SKM-1 treated with dmso at 0.1 percent for 144 hours (cell line): Measurements from ENCODE around the gene DHRSX.
"Not testable (repeated sequence)": the region's sequence is repeated elsewhere in the genome, so short reads cannot be mapped to it uniquely, and the experiment has no call there.

Experiments
- DNase-seq: peaks from one replicate; lab custom pipeline; 2025; ENCODE audit not compliant: unreplicated experiment; lab: John Stamatoyannopoulos, UW

Gene DHRSX, protein sequence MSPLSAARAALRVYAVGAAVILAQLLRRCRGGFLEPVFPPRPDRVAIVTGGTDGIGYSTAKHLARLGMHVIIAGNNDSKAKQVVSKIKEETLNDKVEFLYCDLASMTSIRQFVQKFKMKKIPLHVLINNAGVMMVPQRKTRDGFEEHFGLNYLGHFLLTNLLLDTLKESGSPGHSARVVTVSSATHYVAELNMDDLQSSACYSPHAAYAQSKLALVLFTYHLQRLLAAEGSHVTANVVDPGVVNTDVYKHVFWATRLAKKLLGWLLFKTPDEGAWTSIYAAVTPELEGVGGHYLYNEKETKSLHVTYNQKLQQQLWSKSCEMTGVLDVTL

DNA sequence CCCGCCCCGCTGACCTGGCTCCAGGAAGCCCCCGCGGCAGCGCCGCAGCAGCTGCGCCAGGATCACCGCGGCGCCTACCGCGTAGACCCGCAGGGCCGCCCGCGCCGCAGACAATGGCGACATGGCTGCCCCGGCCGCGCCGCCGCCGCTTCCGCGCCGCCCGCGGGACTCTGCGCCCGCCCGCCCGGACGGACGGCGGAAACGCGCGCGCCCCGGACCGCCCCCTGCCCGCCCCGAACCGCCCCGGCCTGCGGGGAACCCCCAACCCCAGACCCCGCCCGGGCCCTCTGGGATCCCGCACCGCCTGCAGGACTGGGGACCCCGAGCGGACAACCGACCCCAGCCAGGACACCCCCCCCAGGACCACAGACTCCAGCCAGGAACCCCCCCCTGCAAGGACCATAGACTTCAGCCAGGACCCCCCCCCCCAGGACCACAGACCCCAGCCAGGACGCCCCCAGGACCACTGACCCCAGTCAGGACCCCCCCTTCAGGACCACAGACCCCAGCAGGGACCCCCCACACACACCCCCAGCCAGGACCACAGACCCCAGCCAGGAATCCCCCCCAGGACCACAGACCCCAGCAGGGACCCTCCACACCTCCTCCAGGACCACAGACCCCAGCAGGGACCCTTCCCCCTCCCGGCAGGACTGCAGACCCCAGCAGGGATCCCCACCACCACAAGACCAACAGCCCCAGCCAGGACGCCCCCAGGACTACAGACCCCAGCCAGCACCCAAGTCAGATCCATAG is at the start of gene DHRSX, which contains the start of gene ZBED1:
Gene DHRSX, minus strand, starts transcription at position 174 of the 756 bp plus-strand sequence. Its CDS starts 51 bp downstream, at position 123.
Gene ZBED1, minus strand, starts transcription at position 174 of the 756 bp plus-strand sequence. CDS start 10,257 bp downstream, outside the sequence.
- DNase-seq = no peak

DNA sequence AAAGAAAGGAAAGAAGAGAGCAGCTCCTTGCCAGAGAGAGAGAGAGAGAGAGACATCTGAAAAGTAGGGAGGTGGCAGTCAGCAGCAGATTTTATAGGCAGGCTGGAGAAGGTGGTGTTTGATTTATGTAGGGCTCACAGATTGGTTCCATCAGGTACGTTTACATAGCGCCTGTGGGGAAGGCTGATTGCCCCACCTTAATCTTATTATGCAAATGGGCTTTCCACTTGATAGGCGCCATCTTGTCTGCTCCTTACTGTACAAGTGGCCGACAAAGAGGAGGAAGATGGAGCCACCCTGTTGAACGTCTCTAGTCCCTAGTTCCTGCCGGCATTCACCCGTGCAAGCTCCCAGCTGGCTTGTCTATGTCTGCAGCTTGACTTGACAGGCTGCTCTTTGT is 49.1 kb upstream of the DHRSX start:
- DNase-seq = no peak

DNA sequence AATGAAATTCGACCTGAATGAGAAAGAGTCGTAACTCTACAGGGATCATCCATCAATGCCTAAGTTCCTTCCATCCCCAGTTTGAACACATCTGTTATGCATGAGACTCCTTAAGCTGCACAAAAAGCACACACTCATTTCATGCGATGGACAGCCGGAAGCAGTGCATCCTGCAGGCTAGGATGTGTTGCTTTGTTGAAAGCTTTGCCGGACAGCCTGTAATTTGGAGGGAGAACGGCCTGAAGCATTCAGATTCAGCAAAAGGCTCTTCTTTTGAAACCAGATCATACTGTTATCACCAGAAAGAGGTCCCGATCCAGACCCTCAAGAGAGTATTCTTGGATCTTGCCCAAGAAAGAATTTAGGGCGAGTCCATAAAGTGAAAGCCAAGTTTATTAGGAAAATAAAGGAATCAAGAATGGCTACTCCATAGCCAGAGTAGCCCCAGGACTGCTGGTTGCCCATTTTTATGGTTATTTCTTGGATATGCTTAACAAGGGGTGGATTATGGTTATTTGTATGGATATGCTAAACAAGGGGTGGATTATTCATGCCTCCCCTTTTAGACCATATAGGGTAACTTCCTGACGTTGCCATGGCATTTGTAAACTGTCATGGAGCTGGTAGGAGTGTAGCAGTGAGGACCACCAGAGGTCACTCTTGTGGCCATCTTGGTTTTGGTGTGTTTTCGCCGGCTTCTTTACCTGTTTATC is 48.1 kb upstream of the DHRSX start:
- no peak for DNase-seq

DNA sequence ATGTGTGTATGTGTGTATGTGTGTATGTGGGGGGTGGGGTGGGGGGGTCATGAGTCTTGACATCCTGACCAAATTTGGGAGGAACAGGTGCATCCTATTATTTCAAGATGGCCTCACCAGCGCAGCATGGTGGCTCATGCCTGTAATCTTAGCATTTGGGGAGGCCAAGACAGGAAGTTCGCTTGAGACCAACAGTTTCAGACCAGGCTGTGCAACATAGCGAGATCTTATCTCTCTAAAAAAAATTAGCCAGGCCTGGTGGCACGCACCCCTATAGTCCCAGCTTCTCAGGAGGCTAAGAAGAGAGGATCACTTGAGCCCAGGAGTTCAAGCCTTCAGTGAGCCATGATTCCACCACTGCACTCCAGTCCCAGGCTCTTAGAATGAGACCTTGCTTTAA is 47.0 kb upstream of the DHRSX start:
- DNase-seq = no peak

DNA sequence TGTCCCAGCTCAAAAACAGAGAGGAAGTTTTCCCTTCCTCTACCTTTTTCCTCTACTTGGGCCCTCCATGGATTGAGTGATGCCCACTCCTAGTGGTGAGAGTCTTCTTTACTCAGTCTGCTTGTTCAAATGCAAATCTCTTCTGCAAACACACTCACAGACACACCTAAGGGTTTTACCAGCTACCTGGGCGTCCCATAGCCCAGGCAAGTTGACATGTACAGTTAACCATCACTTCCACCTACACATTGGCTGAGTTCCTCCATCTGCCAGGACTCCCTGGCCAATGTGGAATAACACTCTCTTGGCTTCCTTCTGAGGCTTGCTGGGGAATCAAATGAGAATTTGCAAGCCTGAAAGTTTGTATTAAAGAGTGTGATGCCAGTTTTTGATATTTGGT is 45.7 kb upstream of the DHRSX start:
- DNase-seq = no peak

DNA sequence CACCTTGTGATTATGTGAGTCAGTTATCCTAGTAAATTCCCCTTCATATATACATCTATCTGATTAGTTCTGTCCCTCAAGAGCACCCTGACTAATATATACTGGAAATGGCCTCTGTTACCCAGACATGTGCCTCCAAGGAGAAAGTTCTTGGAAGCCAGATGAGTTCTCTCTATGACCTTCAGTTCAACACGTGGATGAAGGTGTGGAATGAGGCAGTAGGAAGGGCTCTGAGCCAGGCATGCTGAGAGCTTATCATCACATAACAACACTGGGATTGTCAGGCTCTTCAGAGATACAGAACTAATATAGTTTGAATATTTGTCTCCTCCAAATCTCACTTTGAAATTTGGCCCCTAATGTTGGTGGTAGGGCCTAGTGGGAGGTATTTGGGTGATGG is 44.4 kb upstream of the DHRSX start:
- DNase-seq = no peak

DNA sequence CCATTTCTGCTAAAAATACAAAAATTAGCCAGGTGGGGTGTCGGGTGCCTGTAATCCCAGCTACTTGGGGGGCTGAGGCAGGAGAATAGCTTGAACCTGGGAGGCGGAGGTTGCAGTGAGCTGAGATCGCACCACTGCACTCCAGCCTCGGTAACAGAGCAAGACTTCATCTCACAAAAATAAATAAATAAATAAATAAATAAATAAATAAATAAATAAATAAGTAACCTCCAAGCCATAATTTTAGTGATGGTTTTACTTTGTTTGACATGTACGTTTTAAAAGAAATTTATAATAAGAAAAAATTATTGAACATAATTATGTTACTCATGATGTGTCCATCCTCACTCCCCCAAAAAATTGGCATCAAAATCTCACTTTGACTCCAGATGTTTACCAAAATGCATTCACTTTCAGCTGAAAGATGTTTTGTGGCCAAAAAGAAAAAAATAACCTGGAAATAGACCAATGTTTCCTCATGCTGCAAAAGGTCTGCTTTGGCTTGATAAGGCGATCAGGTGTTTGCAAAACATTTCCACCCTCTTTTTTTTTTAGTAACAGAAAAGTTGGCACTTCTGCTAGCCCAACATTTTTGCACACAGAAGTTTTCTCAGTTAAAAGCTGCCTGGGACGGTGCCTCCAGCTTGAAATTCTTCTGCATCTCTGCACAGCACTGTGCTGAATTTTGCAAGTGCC is 42.2 kb upstream of the DHRSX start:
- DNase-seq = no peak

DNA sequence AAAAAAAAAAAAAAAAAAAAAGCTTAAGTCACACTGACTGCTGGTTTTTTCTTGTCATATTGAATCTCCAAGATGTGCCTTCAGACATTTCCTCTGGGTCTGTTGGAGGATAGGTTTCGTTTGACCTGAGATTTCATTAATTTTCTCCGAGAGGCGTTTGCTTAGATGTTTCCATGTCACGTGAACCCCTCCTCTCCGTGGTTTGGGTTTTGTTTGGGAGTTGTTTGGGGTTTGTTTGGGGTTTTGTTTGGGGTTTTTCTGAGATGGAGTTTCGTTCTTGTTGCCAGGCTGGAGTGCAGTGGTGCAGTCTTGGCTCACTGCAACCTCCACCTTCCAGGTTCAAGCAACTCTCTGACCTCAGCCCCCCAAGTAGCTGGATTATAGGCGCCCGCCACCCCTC is 40.8 kb upstream of the DHRSX start:
- no peak for DNase-seq

DNA sequence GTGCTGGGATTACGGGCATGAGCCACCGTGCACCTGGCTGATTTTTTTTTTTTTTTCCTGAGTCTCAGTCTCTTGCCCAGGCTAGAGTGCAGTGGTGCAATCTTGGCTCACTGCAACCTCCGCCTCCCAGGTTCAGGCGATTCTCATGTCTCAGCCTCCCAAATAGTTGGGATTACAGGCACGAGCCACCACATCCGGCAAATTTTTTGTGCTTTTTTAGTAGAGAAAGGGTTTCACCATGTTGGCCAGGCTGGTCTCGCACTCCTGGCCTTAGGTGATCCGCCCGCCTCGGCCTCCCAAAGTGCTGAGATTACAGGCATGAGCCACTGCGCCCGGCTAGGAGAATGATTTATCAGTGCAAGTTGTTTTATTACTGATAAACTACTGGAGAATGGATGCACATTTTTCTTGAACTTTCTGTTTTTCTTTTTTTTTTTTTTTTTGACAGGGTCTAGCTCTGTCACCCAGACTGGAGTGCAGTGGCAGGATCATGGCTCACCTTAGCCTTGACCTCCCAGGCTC is 39.7 kb upstream of the DHRSX start:
- DNase-seq = no peak

DNA sequence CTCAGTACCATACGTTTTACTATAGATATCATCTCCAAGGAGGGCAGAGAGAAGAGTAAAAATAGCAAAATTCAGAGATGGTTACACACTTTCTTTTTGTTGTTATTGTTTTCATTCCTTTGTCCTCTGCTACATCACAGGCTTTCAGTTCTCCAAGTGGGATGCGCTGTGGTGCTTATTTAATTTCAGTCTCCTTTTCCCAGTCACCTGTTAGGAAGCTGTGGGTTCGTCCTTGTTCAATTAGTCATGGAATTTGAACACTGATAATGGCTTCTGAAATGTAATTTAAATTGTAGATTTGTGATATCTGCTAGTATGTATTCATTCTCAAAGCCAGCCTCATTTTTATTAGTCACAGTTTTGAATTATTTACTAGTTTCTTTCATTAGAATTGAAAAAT is 38.8 kb upstream of the DHRSX start:
- DNase-seq = no peak

DNA sequence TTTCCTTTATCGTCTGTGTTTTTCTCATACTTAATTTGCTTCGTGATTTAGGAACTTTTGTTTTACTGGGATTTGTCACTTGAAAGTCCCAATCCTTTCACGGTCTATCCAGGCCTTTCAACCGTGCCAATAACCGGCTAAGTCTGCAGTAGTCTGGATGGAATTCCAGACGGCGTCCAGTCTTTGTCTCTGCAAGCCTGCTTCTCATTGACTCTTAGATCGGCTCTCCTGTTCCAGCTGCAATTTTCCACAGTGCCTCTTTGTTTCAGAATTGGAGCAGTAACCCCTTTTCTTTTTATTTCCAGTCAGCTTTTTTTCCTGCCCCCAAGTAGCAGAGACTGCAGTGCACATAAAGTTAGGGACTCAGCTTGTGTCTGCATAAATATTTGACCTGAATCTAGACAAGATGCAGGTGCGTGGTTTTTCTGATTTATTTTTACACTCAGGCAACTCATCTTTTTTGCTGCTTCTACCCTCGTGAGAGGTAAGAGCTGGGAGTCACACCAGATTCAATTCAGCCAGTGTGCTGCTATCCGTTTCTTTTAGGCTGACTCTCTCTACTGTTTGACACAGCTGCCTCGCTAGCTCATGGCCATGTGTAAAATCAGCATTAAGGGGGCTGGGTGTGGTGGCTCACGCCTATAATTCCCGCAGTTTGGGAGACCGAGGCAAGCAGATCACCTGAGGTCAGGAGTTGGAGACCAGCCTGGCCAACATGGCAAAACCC is 37.4 kb upstream of the DHRSX start:
- no peak for DNase-seq

DNA sequence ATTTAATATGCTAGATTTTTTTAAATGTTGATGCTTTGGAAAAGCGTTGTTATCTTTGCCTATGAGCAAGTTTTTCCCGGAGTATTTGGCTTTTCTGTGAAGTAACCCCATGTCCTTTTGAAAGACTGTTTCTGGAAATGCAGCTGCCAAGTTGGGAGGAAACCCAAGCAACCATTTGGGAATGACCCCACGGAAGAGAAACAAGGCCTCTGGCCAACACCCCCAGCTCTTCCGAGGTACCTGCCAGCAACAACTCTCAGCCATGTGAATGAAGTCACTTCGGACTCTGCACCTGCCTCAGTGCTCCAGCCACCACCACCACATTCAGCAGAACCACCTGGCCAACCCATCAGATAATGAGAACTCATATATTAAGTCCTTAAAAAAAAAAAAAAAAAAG is 36.2 kb upstream of the DHRSX start:
- DNase-seq = no peak

DNA sequence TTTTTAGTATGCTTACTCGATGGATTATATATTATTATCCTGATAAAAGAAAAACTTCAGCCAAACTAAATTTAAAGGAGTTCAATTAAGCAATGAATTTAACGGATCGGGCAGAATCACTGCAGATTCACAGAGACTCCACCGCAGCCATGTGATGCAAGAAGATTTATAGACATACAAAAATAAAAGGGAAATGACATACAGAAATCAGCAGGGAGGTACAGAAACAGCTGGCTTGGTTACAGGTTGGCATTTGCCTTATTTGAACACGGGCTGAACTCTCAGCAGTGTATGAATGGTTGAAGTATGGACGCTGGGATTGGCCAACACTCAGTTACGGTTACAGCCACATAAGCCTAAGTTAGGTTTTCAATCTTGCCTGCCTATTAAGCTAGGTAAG is 35.4 kb upstream of the DHRSX start:
- no peak for DNase-seq

DNA sequence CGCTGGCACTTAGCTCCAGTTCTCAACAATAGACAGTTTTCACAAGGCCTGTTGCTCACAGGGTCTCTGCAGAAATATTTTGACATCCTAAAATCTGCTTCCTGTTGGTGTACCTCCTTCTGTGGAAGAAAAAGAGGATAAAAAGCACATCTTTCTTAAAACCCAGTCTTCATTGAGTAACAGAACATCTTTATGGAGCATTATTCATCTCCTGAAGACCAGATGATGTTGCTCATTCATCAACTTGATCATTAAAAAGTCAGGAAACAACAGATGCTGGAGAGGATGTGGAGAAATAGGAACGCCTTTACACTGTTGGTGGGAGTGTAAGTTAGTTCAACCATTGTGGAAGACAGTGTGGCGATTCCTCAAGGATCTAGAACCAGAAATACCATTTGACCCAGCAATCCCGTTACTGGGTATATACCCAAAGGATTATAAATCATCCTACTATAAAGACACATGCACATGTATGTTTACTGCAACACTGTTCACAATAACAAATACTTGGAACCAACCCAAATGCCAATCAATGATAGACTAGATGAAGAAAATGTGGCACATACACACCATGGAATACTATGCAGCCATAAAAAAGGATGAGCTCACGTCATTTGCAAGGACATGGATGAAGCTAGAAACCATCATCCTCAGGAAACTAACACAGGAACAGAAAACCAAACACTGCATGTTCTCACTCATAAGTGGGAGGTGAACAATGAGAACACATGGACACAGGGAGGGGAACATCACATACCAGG is 33.7 kb upstream of the DHRSX start:
- not testable (repeated sequence) for DNase-seq

DNA sequence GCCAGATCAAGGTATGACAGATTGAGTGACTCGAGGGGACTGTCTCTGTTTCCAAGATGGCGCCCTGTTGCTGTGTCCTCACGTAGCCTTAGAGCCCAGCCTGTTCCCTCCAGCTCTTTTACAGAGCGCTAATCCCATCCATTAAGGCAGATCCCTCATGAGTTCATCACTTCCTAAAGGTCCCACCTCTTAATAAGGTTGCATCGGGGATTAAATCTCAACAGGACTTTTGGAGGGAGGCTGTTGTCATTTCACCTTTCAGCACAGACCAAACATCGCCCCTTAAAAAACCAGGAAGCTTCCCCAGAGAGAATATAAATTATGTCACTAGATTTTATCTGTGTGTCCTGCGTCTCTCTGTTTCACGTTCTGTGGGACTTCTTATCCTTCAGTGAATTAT is 32.6 kb upstream of the DHRSX start:
- no peak for DNase-seq

DNA sequence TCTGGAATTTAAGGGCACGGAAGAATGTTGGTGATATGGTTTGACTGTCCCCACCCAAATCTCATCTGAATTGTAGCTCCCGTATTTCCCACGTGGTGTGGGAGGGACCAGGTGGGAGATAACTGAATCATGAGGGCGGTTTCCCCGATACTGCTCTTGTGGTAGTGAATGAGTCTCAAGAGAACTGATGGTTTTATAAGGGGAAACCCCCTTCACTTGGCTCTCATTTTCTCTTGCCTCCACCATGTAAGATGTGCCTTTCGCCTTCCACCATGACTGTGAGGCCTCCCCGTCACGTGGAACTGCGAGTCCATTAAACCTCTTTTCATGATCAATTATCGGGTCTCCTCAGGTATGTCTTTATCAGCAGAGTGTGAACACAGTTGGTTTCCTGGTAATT is 25.6 kb upstream of the DHRSX start:
- no peak for DNase-seq

DNA sequence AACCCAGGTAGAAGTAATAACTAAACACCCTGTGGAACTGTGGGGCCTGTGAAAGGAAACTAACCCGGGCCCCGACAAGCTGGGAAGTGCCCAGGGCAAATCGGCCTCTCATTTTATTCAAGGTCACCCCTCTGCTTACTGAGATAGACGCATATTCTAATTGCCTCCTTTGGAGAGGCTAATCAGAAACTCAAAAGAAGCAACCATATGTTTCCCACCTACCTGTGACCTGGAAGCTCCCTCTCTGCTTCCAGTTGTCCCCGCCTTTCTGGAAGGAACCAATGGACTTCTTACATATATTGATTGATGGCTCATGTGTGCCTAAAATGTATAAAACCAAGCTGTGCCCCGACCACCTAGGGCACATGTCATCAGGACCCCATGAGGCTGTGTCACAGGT is 23.1 kb upstream of the DHRSX start:
- DNase-seq = no peak

DNA sequence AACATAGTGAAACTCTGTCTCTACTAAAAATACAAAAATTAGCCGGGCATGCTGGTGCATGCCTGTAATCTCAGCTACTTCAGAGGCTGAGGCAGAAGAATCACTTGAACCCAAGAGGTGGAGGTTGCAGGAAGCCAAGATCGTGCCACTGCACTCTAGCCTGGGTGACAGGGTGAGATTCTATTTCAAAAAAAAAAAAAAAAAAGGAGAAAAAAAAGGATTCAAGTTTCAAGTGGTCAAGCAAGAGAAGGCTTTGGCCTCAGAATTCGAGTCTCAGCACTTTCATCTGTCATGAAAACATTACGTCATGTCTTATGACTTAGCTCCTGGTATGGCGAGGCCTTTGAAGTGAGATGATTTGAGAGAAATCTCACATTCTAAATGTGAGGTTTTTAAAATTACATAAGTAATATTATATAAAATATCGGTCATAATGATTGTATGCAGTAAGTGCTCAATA is 21.2 kb upstream of the DHRSX start:
- DNase-seq = no peak

DNA sequence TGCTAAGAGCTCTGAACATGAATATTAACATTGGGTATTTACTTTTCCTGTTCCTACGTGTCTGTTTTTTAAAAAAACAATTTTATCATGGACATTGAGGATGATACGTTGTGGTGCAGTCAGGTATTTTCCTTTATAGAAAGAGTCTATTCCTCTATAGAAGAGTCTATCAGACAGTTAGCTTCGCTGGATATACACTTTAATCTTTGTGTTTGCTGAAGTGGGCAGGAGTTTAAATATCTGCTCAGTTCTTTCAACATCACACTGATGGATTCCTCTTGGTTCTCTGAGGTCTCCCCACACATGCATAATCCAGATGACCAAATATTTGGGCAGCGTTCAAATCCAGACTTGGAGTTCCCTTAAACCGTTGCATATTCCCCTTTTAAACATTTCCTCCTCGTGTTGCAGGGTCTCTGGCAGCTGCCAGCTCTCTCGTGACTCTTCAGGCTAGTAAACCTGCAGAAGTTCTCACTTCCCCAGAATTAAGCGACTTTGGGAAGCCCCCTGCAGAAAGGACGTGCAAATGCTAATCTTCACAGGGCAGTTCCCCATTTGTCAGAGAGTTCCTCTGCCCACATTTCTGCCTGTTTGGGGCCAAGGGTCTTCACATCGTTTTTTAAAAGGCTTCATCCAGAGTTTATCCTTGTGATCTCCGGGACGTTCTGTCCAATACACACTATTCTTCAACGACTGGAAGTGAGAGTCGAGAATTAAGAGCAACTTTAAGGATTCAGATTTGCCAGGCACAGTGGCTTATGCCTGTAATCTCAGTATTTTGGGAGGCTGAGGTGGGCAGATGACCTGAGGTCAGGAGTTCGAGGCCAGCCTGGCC is 20.5 kb upstream of the DHRSX start:
- DNase-seq = no peak
